PFSK-1 (cell line): ENCODE measurements around the gene LTA4H.

Source experiments
- POLR2AphosphoS5 ChIP-seq: IDR thresholded peaks from 2 replicates; pipeline ENCODE4 v1.6.1; 2012; ENCODE audit warnings: low read depth, mild to moderate bottlenecking, control low read depth, low read length, moderate library complexity
- SIN3A ChIP-seq: IDR thresholded peaks from 2 replicates; pipeline ENCODE4 v1.6.1; 2012; ENCODE audit warnings: mild to moderate bottlenecking, low read length, moderate library complexity, borderline replicate concordance; ENCODE audit not compliant: insufficient read depth
- TAF1 ChIP-seq: IDR thresholded peaks from 2 replicates; pipeline ENCODE4 v1.6.1; 2012; ENCODE audit warnings: low read length, control low read depth, borderline replicate concordance; ENCODE audit not compliant: insufficient read depth
- TF ChIP-seq, protein P1 (sequence below), 2 experiments: IDR thresholded peaks; 2 replicates each; pipeline versions ENCODE4 v1.6.1 to v1.8.0; 2011 to 2012; ENCODE audit warnings: low read depth in 2 of 2, low read length in 2 of 2, control low read depth in 1 of 2, inconsistent platforms in 1 of 2, mild to moderate bottlenecking in 1 of 2, moderate library complexity in 1 of 2; ENCODE audit not compliant: insufficient read depth in 1 of 2

DNA sequence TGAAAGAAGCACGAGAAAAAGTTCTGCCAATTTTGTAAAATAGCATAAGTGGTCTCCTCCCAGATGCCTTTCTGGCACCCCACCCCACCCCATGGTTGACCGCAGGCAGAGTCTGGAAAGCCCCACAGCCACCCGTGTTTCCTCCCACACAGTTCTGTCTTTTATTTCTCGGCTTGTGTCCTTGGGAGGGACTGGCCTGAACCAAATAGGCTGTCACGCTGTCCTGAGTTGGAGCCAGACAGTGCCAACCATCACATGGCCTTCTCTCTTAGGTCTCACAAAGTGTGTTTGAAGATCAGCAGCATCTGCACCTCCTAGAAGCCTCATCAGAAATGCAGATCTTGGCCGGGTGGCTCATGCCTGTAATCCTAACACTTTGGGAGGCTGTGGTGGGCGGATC lies 10.2 kb upstream of the LTA4H start:
- TF ChIP-seq SIN3A (no peak), POLR2AphosphoS5 (no peak), TAF1 (no peak)
- TF ChIP-seq, protein P1, sequence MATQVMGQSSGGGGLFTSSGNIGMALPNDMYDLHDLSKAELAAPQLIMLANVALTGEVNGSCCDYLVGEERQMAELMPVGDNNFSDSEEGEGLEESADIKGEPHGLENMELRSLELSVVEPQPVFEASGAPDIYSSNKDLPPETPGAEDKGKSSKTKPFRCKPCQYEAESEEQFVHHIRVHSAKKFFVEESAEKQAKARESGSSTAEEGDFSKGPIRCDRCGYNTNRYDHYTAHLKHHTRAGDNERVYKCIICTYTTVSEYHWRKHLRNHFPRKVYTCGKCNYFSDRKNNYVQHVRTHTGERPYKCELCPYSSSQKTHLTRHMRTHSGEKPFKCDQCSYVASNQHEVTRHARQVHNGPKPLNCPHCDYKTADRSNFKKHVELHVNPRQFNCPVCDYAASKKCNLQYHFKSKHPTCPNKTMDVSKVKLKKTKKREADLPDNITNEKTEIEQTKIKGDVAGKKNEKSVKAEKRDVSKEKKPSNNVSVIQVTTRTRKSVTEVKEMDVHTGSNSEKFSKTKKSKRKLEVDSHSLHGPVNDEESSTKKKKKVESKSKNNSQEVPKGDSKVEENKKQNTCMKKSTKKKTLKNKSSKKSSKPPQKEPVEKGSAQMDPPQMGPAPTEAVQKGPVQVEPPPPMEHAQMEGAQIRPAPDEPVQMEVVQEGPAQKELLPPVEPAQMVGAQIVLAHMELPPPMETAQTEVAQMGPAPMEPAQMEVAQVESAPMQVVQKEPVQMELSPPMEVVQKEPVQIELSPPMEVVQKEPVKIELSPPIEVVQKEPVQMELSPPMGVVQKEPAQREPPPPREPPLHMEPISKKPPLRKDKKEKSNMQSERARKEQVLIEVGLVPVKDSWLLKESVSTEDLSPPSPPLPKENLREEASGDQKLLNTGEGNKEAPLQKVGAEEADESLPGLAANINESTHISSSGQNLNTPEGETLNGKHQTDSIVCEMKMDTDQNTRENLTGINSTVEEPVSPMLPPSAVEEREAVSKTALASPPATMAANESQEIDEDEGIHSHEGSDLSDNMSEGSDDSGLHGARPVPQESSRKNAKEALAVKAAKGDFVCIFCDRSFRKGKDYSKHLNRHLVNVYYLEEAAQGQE (IDR thresholded peaks at IDR 0.05; ENCODE audit: insufficient read depth in 1 of 2, low read depth in 2 of 2, low read length in 2 of 2): no peak
